BLaER1 treated with 17β-estradiol and CSF1 and Interleukin-3, amounts not matched to agents 10 nM and 100 nM (cell line): ENCODE data around the gene PLXNC1.
A peak's percentile ranks its signal among the peaks of the same experiment; 100 is the strongest.

Source experiments
- H3K27ac ChIP-seq, 11 experiments: shearing (Covaris generic); formaldehyde crosslinking; 2 replicates each; pipeline ENCODE4 v1.8.1; 2022
- H3K27me3 ChIP-seq, 11 experiments: shearing (Covaris generic); formaldehyde crosslinking; 2 replicates each; pipeline ENCODE4 v1.8.1; 2022
- H3K36me3 ChIP-seq, 11 experiments: shearing (Covaris generic); formaldehyde crosslinking; 2 replicates each; pipeline ENCODE4 v1.8.1; 2022
- H3K4me1 ChIP-seq, 10 experiments: shearing (Covaris generic); formaldehyde crosslinking; 2 replicates each; pipeline ENCODE4 v1.8.1; 2022
- H3K4me2 ChIP-seq, 11 experiments: shearing (Covaris generic); formaldehyde crosslinking; 2 replicates each; pipeline ENCODE4 v1.8.1; 2022
- H3K4me3 ChIP-seq, 10 experiments: shearing (Covaris generic); formaldehyde crosslinking; 2 replicates each; pipeline ENCODE4 v1.8.1; 2022
- H3K9ac ChIP-seq, 11 experiments: shearing (Covaris generic); formaldehyde crosslinking; 2 replicates each; pipeline ENCODE4 v1.8.1; 2022
- H3K9me3 ChIP-seq, 11 experiments: shearing (Covaris generic); formaldehyde crosslinking; replicated peaks in 1 of 11; 2 replicates each; pipeline ENCODE4 v1.8.1; 2022
- H4K20me1 ChIP-seq, 11 experiments: shearing (Covaris generic); formaldehyde crosslinking; 2 replicates each; pipeline ENCODE4 v1.8.1; 2022
- Cebpa-rat ChIP-seq, 11 experiments: shearing (Covaris generic); IDR thresholded peaks; 2 replicates each; pipeline ENCODE4 v1.8.1; 2022

PLXNC1 gene

GRCh38 chr12:94147991-94148738, at the start of gene PLXNC1:
PLXNC1 (plus strand) TSS chr12:94148577; CDS start chr12:94148972, 395 bp downstream.
- peaks cover 22 to 39% (median 30%) of the 10 kb centered on the region in 10 experiments for H3K4me1 ChIP-seq
- H3K4me2 ChIP-seq, result peak within 1 kb of the TSS; percentile 95 to 99 (median 98)
- TF ChIP-seq Cebpa-rat (IDR thresholded peaks at IDR 0.05), result no peak
- peak within 1 kb of the TSS; percentile 64 to 84 (median 79) for H3K9ac ChIP-seq
- no peaks in the 10 kb centered on the region for H3K36me3 ChIP-seq
- H3K4me3 ChIP-seq, result peak within 1 kb of the TSS; percentile 73 to 89 (median 84)
- no peaks in the 10 kb centered on the region for H3K9me3 ChIP-seq
- H3K27ac ChIP-seq, result peak within 1 kb of the TSS in 10 of 11 experiments; percentile 14 to 74 (median 68); a peak in 19 of 22 replicates
- H4K20me1 ChIP-seq, result peaks cover 18 to 39% (median 34%) of the 10 kb centered on the region in 11 experiments; a peak in 20 of 22 replicates
- peaks cover 68 to 74% (median 72%) of the 10 kb centered on the region in 11 experiments for H3K27me3 ChIP-seq

GRCh38 chr12:94099191-94099590, 49.2 kb upstream of the PLXNC1 start:
- H3K27ac ChIP-seq, result no peak overlapping the region

GRCh38 chr12:94099632-94100031, 48.7 kb upstream of the PLXNC1 start:
- Histone ChIP-seq H3K4me2 (peak overlapping the region in 6 of 11 experiments; percentile 3 to 38 (median 24); a peak in 8 of 22 replicates), H3K9me3 (no peaks in the 10 kb centered on the region), H3K27me3 (peaks cover 26 to 37% (median 34%) of the 10 kb centered on the region in 11 experiments), H3K36me3 (no peaks in the 10 kb centered on the region), H3K9ac (no peak overlapping the region), H4K20me1 (peaks cover 0 to 6% (median 0%) of the 10 kb centered on the region in 11 experiments; a peak in 2 of 22 replicates), H3K4me1 (peaks cover 0 to 16% (median 12%) of the 10 kb centered on the region in 10 experiments; a peak in 13 of 20 replicates), H3K4me3 (no peak overlapping the region), H3K27ac (no peak overlapping the region)
- TF ChIP-seq Cebpa-rat (IDR thresholded peaks at IDR 0.05), result no peak

More at GRCh38 chr12:94099191-94099590, 49.2 kb upstream of the PLXNC1 start:
- no peak overlapping the region for H3K4me3 ChIP-seq
- no peaks in the 10 kb centered on the region for H3K9me3 ChIP-seq
- H3K9ac ChIP-seq, result no peak overlapping the region
- H3K27me3 ChIP-seq, result peaks cover 26 to 37% (median 34%) of the 10 kb centered on the region in 11 experiments
- H4K20me1 ChIP-seq, result peaks cover 0 to 6% (median 0%) of the 10 kb centered on the region in 11 experiments; a peak in 2 of 22 replicates
- H3K4me1 ChIP-seq, result peaks cover 0 to 16% (median 12%) of the 10 kb centered on the region in 10 experiments; a peak in 13 of 20 replicates
- no peaks in the 10 kb centered on the region for H3K36me3 ChIP-seq
- H3K4me2 ChIP-seq, result peak overlapping the region in 5 of 11 experiments; percentile 20 to 38 (median 25); a peak in 6 of 22 replicates
- TF ChIP-seq Cebpa-rat (IDR thresholded peaks at IDR 0.05), result no peak

GRCh38 chr12:94100211-94100627, 48.2 kb upstream of the PLXNC1 start:
- no peak for TF ChIP-seq Cebpa-rat (IDR thresholded peaks at IDR 0.05)
- Histone ChIP-seq H4K20me1 (peaks cover 0 to 6% (median 0%) of the 10 kb centered on the region in 11 experiments; a peak in 2 of 22 replicates), H3K36me3 (no peaks in the 10 kb centered on the region), H3K27ac (no peak overlapping the region), H3K4me2 (peak overlapping the region in 4 of 11 experiments; percentile 3 to 38 (median 18); a peak in 1 of 22 replicates), H3K9me3 (no peaks in the 10 kb centered on the region), H3K4me3 (no peak overlapping the region), H3K9ac (no peak overlapping the region), H3K4me1 (peaks cover 0 to 16% (median 12%) of the 10 kb centered on the region in 10 experiments; a peak in 13 of 20 replicates), H3K27me3 (peaks cover 26 to 37% (median 34%) of the 10 kb centered on the region in 11 experiments)

GRCh38 chr12:94100990-94101737, 47.2 kb upstream of the PLXNC1 start:
- H3K27me3 ChIP-seq, result peaks cover 26 to 37% (median 34%) of the 10 kb centered on the region in 11 experiments
- no peaks in the 10 kb centered on the region for H3K9me3 ChIP-seq
- H3K4me2 ChIP-seq, result peak overlapping the region; percentile 94 to 100 (median 98)
- peak overlapping the region in 8 of 11 experiments; percentile 50 to 72 (median 68); a peak in 12 of 22 replicates for H3K9ac ChIP-seq
- TF ChIP-seq Cebpa-rat (IDR thresholded peaks at IDR 0.05), result no peak
- no peaks in the 10 kb centered on the region for H3K36me3 ChIP-seq
- peaks cover 0 to 6% (median 0%) of the 10 kb centered on the region in 11 experiments; a peak in 2 of 22 replicates for H4K20me1 ChIP-seq
- H3K4me1 ChIP-seq, result peaks cover 0 to 16% (median 12%) of the 10 kb centered on the region in 10 experiments; a peak in 13 of 20 replicates
- peak overlapping the region; percentile 59 to 76 (median 64) for H3K4me3 ChIP-seq
- H3K27ac ChIP-seq, result no peak overlapping the region

- no peak for TF ChIP-seq Cebpa-rat (IDR thresholded peaks at IDR 0.05)
- peaks cover 0 to 16% (median 12%) of the 10 kb centered on the region in 10 experiments; a peak in 13 of 20 replicates for H3K4me1 ChIP-seq
- H3K9ac ChIP-seq, result peak overlapping the region in 10 of 11 experiments; percentile 42 to 72 (median 64); a peak in 19 of 22 replicates
- H3K4me3 ChIP-seq, result peak overlapping the region; percentile 59 to 76 (median 64)
- H3K27ac ChIP-seq, result peak overlapping the region in 4 of 11 experiments; percentile 21 to 38 (median 30); a peak in 5 of 22 replicates
- no peaks in the 10 kb centered on the region for H3K9me3 ChIP-seq
- peaks cover 0 to 6% (median 0%) of the 10 kb centered on the region in 11 experiments; a peak in 2 of 22 replicates for H4K20me1 ChIP-seq
- H3K27me3 ChIP-seq, result peaks cover 26 to 37% (median 34%) of the 10 kb centered on the region in 11 experiments
- no peaks in the 10 kb centered on the region for H3K36me3 ChIP-seq
- H3K4me2 ChIP-seq, result peak overlapping the region; percentile 94 to 100 (median 98)
Measured at GRCh38 chr12:94101738-94102660, 46.4 kb upstream of the PLXNC1 start.

- peaks cover 0 to 6% (median 0%) of the 10 kb centered on the region in 11 experiments; a peak in 2 of 22 replicates for H4K20me1 ChIP-seq
- no peak overlapping the region for H3K27ac ChIP-seq
- peaks cover 26 to 31% (median 29%) of the 10 kb centered on the region in 11 experiments for H3K27me3 ChIP-seq
- no peak for TF ChIP-seq Cebpa-rat (IDR thresholded peaks at IDR 0.05)
- no peaks in the 10 kb centered on the region for H3K9me3 ChIP-seq
- H3K4me2 ChIP-seq, result no peak overlapping the region
- H3K4me3 ChIP-seq, result no peak overlapping the region
- H3K4me1 ChIP-seq, result peaks cover 0 to 16% (median 12%) of the 10 kb centered on the region in 10 experiments; a peak in 13 of 20 replicates
- H3K9ac ChIP-seq, result no peak overlapping the region
- no peaks in the 10 kb centered on the region for H3K36me3 ChIP-seq
Measured at GRCh38 chr12:94103986-94104385, 44.4 kb upstream of the PLXNC1 start.

GRCh38 chr12:94107910-94108309, 40.5 kb upstream of the PLXNC1 start:
- Histone ChIP-seq H3K27me3 (no peaks in the 10 kb centered on the region), H3K9ac (no peak overlapping the region), H3K36me3 (no peaks in the 10 kb centered on the region), H4K20me1 (no peaks in the 10 kb centered on the region), H3K4me2 (no peak overlapping the region), H3K9me3 (no peaks in the 10 kb centered on the region), H3K27ac (no peak overlapping the region), H3K4me3 (no peak overlapping the region), H3K4me1 (peaks cover 0 to 15% (median 0%) of the 10 kb centered on the region in 10 experiments; a peak in 5 of 20 replicates)
- no peak for TF ChIP-seq Cebpa-rat (IDR thresholded peaks at IDR 0.05)
